Lower leg skin (tissue), 4 donors: Measurements from ENCODE around the gene CARD10. TPM values are rescaled to one million over a fixed set of nuclear protein-coding genes. Genes with fewer than 3 reads are reported as not detected.
A peak's percentile ranks its signal among the peaks of the same experiment; 100 is the strongest.

Experiments used
- DNase-seq, 2 donors: peaks; one replicate each; pipeline ENCODE4 v3.0.0-alpha.2; 2019; ENCODE audit warnings: low spot score in 2 of 2
- H3K4me3 ChIP-seq: fragments of 200-600 bp; sonication (generic); 2 replicates; pipeline ENCODE4 v1.5.1; 2017; ENCODE audit warnings: mild to moderate bottlenecking, low read depth; ENCODE audit not compliant: poor library complexity, severe bottlenecking
- CTCF ChIP-seq, 3 donors: fragments of 450-650 bp; IDR thresholded peaks; one replicate each; pipeline ENCODE4 v1.5.1; 2016; ENCODE audit warnings: antibody characterized with exemption in 3 of 3, mild to moderate bottlenecking in 3 of 3, moderate library complexity in 2 of 3
- POLR2A ChIP-seq, 2 donors: fragments of 450-650 bp; IDR thresholded peaks; one replicate each; pipeline ENCODE4 v1.6.1; 2016 to 2017; ENCODE audit warnings: antibody characterized with exemption in 2 of 2, mild to moderate bottlenecking in 1 of 2, moderate library complexity in 1 of 2
- WGBS, 2 donors: methylation state at CpG; one replicate each; pipeline ENCODE4 v1.1.5; 2018; 5-methylcytosine and 5-hydroxymethylcytosine counted together
- intact Hi-C: fragments of 100-400 bp; cut with DNase I; formaldehyde crosslinking; loops from one replicate; pipeline ENCODE4 v1.15.0; 2023; ENCODE audit warnings: low total_unique reads
- total RNA-seq, 4 donors: library from RNA; depleted of rRNA; stranded (reverse); fragments of >200 nt; gene quantifications; one replicate each; pipeline ENCODE4 v1.1.0, GENCODE V29; 2016

CARD10 gene
- total RNA-seq, 4 donors from 2014 or later, result 13.2 to 22.5 (median 18.6) TPM

GRCh38 chr22:37565830-37566229 lies 46.6 kb upstream of the CARD10 start:
- 67 to 75% methylated on average over 17 of the region's 17 CpGs for WGBS, 2 donors
- no peak for DNase-seq
- H3K4me3 ChIP-seq, result no peak overlapping the region
- TF ChIP-seq CTCF (IDR thresholded peaks at IDR 0.05), result no peak
- no peak for TF ChIP-seq POLR2A (IDR thresholded peaks at IDR 0.05)
- intact Hi-C loops, result loop anchor here (10.0 kb wide), 1 partner anchor 619 kb away; the partner anchor contains the start of gene PLA2G6

GRCh38 chr22:37564111-37564711 lies 45.0 kb upstream of the CARD10 start:
- H3K4me3 ChIP-seq, result no peak overlapping the region
- DNase-seq, result no peak
- TF ChIP-seq CTCF (IDR thresholded peaks at IDR 0.05), result no peak
- TF ChIP-seq POLR2A (IDR thresholded peaks at IDR 0.05), result no peak
- intact Hi-C loops, result loop anchor here (10.0 kb wide), 1 partner anchor 621 kb away; the partner anchor contains the start of gene PLA2G6
- 40 to 42% methylated on average over 7 of the region's 7 CpGs for WGBS, 2 donors

- WGBS, 2 donors, result 22 to 23% methylated on average over 14 of the region's 14 CpGs
- intact Hi-C loops, result loop anchor here (10.0 kb wide), 1 partner anchor 621 kb away; the partner anchor contains the start of gene PLA2G6
- TF ChIP-seq POLR2A (IDR thresholded peaks at IDR 0.05) (no peak), CTCF (IDR thresholded peaks at IDR 0.05) (no peak)
- DNase-seq, result peak; percentile 82 to 95
- H3K4me3 ChIP-seq, result no peak overlapping the region
These were observed 44.2 kb upstream of the CARD10 start for GRCh38 chr22:37563153-37564081.

- no peak for TF ChIP-seq POLR2A (IDR thresholded peaks at IDR 0.05)
- TF ChIP-seq CTCF (IDR thresholded peaks at IDR 0.05), result no peak
- no peak overlapping the region for H3K4me3 ChIP-seq
- WGBS, 2 donors, result 68 to 70% methylated on average over 14 of the region's 14 CpGs
- intact Hi-C loops, result loop anchor here (10.0 kb wide), 1 partner anchor 623 kb away; the partner anchor contains the start of gene PLA2G6
- no peak for DNase-seq
These were observed 43.0 kb upstream of the CARD10 start for GRCh38 chr22:37562049-37562875.
